Islet of Langerhans (tissue), 1 donor: Measurements from ENCODE around the gene PRR12.
"Not testable (repeated sequence)": the region's sequence is repeated elsewhere in the genome, so short reads cannot be mapped to it uniquely, and the experiment has no call there.

Source experiments
- FAIRE-seq: peaks from one replicate; lab custom pipeline; 2011; peaks lifted over from hg19 to GRCh38; lab: Jason Lieb, UNC

PRR12 gene

GRCh38 chr19:49616532-49616931, 25.6 kb downstream of the PRR12 start:
- no peak for FAIRE-seq

GRCh38 chr19:49616945-49617344, 26.0 kb downstream of the PRR12 start:
- FAIRE-seq = no peak

GRCh38 chr19:49617860-49618259, 26.9 kb downstream of the PRR12 start:
- not testable (repeated sequence) for FAIRE-seq

GRCh38 chr19:49624967-49625910, 34.3 kb downstream of the PRR12 start:
- FAIRE-seq = no peak

GRCh38 chr19:49626226-49626625, 35.2 kb downstream of the PRR12 start:
- FAIRE-seq = no peak

- FAIRE-seq = no peak
Measured at GRCh38 chr19:49629659-49630058, 38.7 kb downstream of the PRR12 start.

GRCh38 chr19:49631014-49631588, 40.1 kb downstream of the PRR12 start:
- FAIRE-seq = no peak

GRCh38 chr19:49631610-49632192, 40.7 kb downstream of the PRR12 start:
- FAIRE-seq = no peak

GRCh38 chr19:49632576-49632975, 41.6 kb downstream of the PRR12 start:
- FAIRE-seq = no peak

GRCh38 chr19:49633273-49633672, 42.3 kb downstream of the PRR12 start:
- not testable (repeated sequence) for FAIRE-seq

GRCh38 chr19:49635530-49636232, 44.7 kb downstream of the PRR12 start:
- FAIRE-seq = no peak

- FAIRE-seq = no peak
Measured at GRCh38 chr19:49636233-49636932, 45.4 kb downstream of the PRR12 start.

- no peak for FAIRE-seq
Measured at GRCh38 chr19:49637821-49638738, 47.1 kb downstream of the PRR12 start.

GRCh38 chr19:49639401-49640112, 48.6 kb downstream of the PRR12 start:
- no peak for FAIRE-seq

GRCh38 chr19:49640113-49640898, 49.3 kb downstream of the PRR12 start, which contains the start of gene RRAS:
RRAS (minus strand) TSS chr19:49640143; CDS start chr19:49640098, 45 bp downstream.
- peak; percentile 58 for FAIRE-seq

- peak; percentile 89 for FAIRE-seq
Measured at GRCh38 chr19:49641688-49642491, 50.9 kb downstream of the PRR12 start, which contains the start of gene SCAF1. SCAF1 (plus strand) TSS chr19:49642209; CDS start chr19:49645027, 2,818 bp downstream.

- no peak for FAIRE-seq
Measured at GRCh38 chr19:49642492-49643035, 51.6 kb downstream of the PRR12 start.

- FAIRE-seq = no peak
Measured at GRCh38 chr19:49643466-49643865, 52.5 kb downstream of the PRR12 start.
